Activated CD4-positive, alpha-beta T cell treated with anti-CD3 and anti-CD28 coated beads, Interleukin-2, amount 10 ng/mL, durations not matched to agents 7 days and 5 days (primary cell): ENCODE measurements around the gene KIR2DL1. TPM values are rescaled to one million over a fixed set of nuclear protein-coding genes. Genes with fewer than 3 reads are reported as not detected.
"Not testable (repeated sequence)": the region's sequence is repeated elsewhere in the genome, so short reads cannot be mapped to it uniquely, and the experiment has no call there.

Source experiments
- CTCF ChIA-PET: fragments of 350-600 bp; sonication (Branson Sonifier 250); formaldehyde crosslinking; loops from one replicate; lab custom pipeline; 2021; ENCODE audit warnings: antibody characterized with exemption; lab: Charles Lee
- POLR2A ChIA-PET: fragments of 350-600 bp; sonication (Branson Sonifier 250); formaldehyde crosslinking; loops from one replicate; lab custom pipeline; 2021; ENCODE audit warnings: antibody characterized with exemption; lab: Charles Lee
- DNase-seq: peaks from one replicate; pipeline ENCODE4 v3.0.0-alpha.2; 2020
- H3K27ac Mint-ChIP-seq: one replicate; pipeline ENCODE4 v1.8.0; 2021; ENCODE audit warnings: mild to moderate bottlenecking, moderate library complexity, mixed read lengths
- H3K27me3 Mint-ChIP-seq: one replicate; pipeline ENCODE4 v1.8.0; 2021; ENCODE audit warnings: mixed read lengths
- H3K36me3 Mint-ChIP-seq: one replicate; pipeline ENCODE4 v1.8.0; 2021; ENCODE audit warnings: low read depth, mixed read lengths
- H3K4me1 Mint-ChIP-seq: one replicate; pipeline ENCODE4 v1.8.0; 2021; ENCODE audit warnings: mixed read lengths
- H3K4me3 Mint-ChIP-seq: one replicate; pipeline ENCODE4 v1.8.0; 2021; ENCODE audit warnings: mild to moderate bottlenecking, moderate library complexity, mixed read lengths
- H3K9me3 Mint-ChIP-seq: one replicate; pipeline ENCODE4 v1.8.0; 2021; ENCODE audit warnings: mixed read lengths
- total RNA-seq, 2 experiments: library from RNA; stranded (reverse); gene quantifications; one replicate each; pipeline ENCODE4 v1.2.3, GENCODE V29; 2021

Gene KIR2DL1
- total RNA-seq, 2 experiments from 2014 or later = not detected

DNA sequence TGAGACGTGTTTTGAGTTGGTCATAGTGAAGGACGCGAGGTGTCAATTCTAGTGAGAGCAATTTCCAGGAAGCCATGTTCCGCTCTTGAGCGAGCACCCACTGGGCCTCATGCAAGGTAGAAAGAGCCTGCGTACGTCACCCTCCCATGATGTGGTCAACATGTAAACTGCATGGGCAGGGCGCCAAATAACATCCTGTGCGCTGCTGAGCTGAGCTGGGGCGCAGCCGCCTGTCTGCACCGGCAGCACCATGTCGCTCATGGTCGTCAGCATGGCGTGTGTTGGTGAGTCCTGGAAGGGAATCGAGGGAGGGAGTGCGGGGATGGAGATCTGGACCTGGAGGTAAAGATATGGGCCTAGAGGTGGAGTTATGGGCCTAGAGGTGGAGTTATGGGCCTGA lies 46.7 kb downstream of the KIR2DL1 start, which contains the start of gene KIR3DL1:
Gene KIR3DL1, plus strand, starts transcription at position 218 of the 400 bp plus-strand sequence.
- H3K27me3 Mint-ChIP-seq, DNase-seq, H3K4me1 Mint-ChIP-seq, H3K36me3 Mint-ChIP-seq, H3K27ac Mint-ChIP-seq, H3K9me3 Mint-ChIP-seq, CTCF ChIA-PET, POLR2A ChIA-PET, H3K4me3 Mint-ChIP-seq: not testable (repeated sequence)

DNA sequence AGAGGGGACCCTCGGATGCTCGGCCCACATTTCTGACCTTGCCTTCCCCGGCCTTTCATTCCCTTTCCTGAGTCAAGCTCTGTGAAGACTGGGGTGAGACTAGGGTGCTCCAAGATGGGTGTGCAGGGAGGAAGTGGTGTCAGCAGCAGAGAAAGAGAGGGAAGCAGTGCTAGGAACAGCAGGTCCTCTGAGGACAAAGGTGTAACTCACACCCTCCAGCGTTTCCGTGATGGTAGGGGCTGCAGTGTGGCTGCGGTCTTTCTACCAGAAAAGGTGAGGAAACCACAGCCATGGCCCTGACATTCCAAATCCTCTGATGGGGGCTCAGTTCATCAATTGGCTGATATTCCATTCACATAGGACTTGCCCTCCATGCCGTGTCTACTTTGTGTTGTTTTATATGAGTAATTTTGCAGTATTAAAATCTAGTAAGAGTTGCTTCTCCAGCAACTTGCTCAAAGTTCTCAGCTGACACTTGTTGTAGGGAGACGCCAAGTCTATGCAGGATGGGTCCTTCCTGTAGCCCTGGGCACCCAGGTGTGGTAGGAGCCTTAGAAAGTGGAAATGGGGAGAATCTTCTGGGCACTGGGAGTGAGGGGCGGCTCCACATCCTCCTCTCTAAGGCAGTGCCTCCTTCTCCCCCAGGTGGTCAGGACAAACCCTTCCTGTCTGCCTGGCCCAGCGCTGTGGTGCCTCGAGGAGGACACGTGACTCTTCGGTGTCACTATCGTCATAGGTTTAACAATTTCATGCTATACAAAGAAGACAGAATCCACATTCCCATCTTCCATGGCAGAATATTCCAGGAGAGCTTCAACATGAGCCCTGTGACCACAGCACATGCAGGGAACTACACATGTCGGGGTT lies 48.3 kb downstream of the KIR2DL1 start:
- ChIA-PET POLR2A (no interaction called here), CTCF (no interaction called here)
- Mint-ChIP-seq H3K4me3 (no peak overlapping the region), H3K27me3 (peaks cover 3% of the 10 kb centered on the region), H3K4me1 (no peaks in the 10 kb centered on the region), H3K27ac (no peak overlapping the region), H3K9me3 (no peaks in the 10 kb centered on the region), H3K36me3 (no peaks in the 10 kb centered on the region)
- DNase-seq = no peak

DNA sequence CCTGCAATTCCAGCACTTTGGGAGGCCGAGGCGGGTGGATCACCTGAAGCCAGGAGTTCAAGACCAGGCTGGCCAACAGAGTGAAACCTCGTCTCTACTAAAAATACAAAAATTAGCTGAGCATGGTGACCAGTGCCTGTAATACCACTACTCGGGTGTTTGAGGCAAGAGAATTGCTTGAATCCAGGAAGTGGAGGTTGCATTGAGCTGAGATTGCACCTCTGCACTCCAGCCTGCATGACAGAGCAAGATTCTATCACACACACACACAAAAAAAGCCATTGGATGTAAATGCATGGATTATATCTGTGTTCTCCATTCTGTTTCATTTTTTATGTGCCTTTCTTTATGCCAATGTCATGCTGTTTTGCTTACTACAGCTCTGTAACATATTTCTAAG lies 54.8 kb downstream of the KIR2DL1 start:
- H3K36me3 Mint-ChIP-seq, DNase-seq, H3K4me3 Mint-ChIP-seq, H3K4me1 Mint-ChIP-seq, POLR2A ChIA-PET, H3K9me3 Mint-ChIP-seq, H3K27ac Mint-ChIP-seq, H3K27me3 Mint-ChIP-seq, CTCF ChIA-PET: not testable (repeated sequence)

DNA sequence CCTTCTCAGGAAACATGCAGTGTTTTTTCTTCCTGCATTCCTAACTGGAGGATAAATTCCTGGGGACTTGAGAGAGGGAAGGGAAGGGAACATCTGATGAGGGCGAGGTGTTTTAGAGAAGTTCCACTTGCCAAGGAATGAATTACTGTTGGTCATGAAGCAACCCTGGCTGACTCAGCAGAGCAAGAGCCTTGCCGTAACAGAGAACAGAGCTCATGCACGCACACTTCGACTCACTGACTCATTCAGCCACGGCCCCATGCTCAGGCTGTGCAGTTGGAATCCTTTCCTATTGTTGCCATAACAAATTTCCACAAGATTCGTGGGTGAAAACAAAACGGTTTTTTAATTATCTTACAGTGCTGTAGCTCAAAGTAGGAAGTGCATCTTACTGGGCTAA lies 55.7 kb downstream of the KIR2DL1 start:
- H3K27ac Mint-ChIP-seq, H3K27me3 Mint-ChIP-seq, CTCF ChIA-PET, H3K9me3 Mint-ChIP-seq, DNase-seq, POLR2A ChIA-PET, H3K36me3 Mint-ChIP-seq, H3K4me1 Mint-ChIP-seq, H3K4me3 Mint-ChIP-seq: not testable (repeated sequence)

DNA sequence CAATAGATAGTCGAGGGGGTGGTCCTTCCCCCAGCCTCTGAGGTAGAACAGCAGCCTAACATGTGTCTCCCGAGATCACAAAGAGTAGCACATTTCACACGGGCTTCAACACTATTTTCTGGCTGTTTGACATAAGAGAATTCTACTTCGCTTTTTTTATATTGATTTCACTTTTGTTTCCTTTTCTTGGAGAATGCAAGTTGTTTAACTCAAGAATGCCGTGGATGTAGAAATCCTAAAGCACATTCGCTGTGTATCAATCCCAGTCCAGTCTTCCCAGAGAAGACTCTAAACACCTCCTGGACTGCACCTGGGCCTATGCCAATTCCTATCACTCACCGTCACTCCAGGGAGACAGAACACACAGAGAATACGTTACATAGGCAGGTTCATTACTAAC lies 58.5 kb downstream of the KIR2DL1 start:
- CTCF ChIA-PET, H3K4me3 Mint-ChIP-seq, POLR2A ChIA-PET, H3K4me1 Mint-ChIP-seq, H3K36me3 Mint-ChIP-seq, H3K27me3 Mint-ChIP-seq, H3K9me3 Mint-ChIP-seq, H3K27ac Mint-ChIP-seq, DNase-seq: not testable (repeated sequence)

DNA sequence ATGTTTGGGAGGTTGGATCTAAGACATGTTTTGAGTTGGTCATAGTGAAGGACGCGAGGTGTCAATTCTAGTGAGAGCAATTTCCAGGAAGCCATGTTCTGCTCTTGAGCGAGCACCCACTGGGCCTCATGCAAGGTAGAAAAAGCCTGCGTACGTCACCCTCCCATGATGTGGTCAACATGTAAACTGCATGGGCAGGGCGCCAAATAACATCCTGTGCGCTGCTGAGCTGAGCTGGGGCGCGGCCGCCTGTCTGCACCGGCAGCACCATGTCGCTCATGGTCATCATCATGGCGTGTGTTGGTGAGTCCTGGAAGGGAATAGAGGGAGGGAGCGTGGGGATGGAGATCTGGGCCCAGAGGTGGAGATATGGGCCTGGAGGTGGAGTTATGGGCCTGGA lies 62.9 kb downstream of the KIR2DL1 start, which contains the start of gene KIR2DS4:
Gene KIR2DS4, plus strand, starts transcription at position 181 of the 400 bp plus-strand sequence.
- POLR2A ChIA-PET, H3K27ac Mint-ChIP-seq, H3K4me1 Mint-ChIP-seq, H3K36me3 Mint-ChIP-seq, H3K27me3 Mint-ChIP-seq, H3K9me3 Mint-ChIP-seq, H3K4me3 Mint-ChIP-seq, CTCF ChIA-PET, DNase-seq: not testable (repeated sequence)

Other genes starting within 250 kb of the KIR2DL1 start
- gene LILRA2, start 196.0 kb upstream of the KIR2DL1 start, total RNA-seq = not detected
- gene LILRA1, start 176.2 kb upstream of the KIR2DL1 start, total RNA-seq = not detected
- gene LILRB1, start 139.3 kb upstream of the KIR2DL1 start, total RNA-seq = not detected
- not detected for gene LILRB4, start 106.8 kb upstream of the KIR2DL1 start, total RNA-seq
- not detected for gene KIR3DL3, start 45.4 kb upstream of the KIR2DL1 start, total RNA-seq
- not detected for gene KIR2DL3, start 31.3 kb upstream of the KIR2DL1 start, total RNA-seq
- under 1 TPM in 1 of 2 experiments, not detected in 1; 0.30 TPM for gene KIR2DL4, start 33.8 kb downstream of the KIR2DL1 start, total RNA-seq
- not detected for gene KIR3DL1, start 46.7 kb downstream of the KIR2DL1 start, total RNA-seq
- gene KIR2DS4, start 62.9 kb downstream of the KIR2DL1 start, total RNA-seq = under 1 TPM in 1 of 2 experiments, not detected in 1; 0.44 TPM
- gene KIR3DL2, start 80.7 kb downstream of the KIR2DL1 start, total RNA-seq = 1 to 10 TPM; 2.8 to 3.1 TPM
- gene FCAR, start 104.4 kb downstream of the KIR2DL1 start, total RNA-seq = not detected
- not detected for gene NCR1, start 136.4 kb downstream of the KIR2DL1 start, total RNA-seq
- gene NLRP7, start 177.7 kb downstream of the KIR2DL1 start, total RNA-seq = not detected
- 10 to 100 TPM; 12.6 to 14.7 TPM for gene NLRP2, start 196.6 kb downstream of the KIR2DL1 start, total RNA-seq